Neural progenitor cell (in vitro differentiated cells): ENCODE data around the gene FAM193B.

Experiments used
- EZH2 ChIP-seq: fragments of 200-600 bp; sonication (generic); IDR thresholded peaks from 2 replicates; pipeline ENCODE4 v1.6.1; 2017; ENCODE audit warnings: antibody characterized with exemption, mild to moderate bottlenecking, moderate library complexity
- EZH2phosphoT487 ChIP-seq: fragments of 200-600 bp; sonication (generic); IDR thresholded peaks from 2 replicates; pipeline ENCODE4 v1.6.1; 2017; ENCODE audit warnings: antibody characterized with exemption
- TF ChIP-seq, protein P1 (sequence below): fragments of 200-600 bp; sonication (generic); IDR thresholded peaks from 2 replicates; pipeline ENCODE4 v1.5.1; 2017; ENCODE audit warnings: antibody characterized with exemption, mild to moderate bottlenecking

DNA sequence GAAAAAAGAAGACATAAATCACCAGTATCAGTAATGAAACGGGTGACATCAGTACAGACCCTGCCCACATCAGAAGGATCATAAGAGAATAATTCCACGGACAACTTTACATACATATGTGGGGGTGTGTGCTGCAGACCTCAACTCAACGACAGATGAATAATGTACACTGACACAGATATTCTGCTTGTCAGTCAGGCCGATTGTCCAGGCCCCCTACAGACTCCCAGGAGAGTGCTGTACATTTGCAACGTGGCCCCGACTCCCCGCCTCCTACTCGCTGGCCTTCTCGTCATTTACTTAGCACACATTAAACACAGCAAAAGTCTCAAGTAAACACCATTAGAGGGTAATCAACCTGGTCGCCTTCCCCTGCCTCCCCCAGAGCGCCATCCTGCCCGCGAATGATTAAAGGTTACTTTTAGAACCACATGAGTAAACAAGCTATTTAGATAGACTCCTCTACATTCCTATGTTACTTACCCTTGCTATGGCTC lies 34.1 kb upstream of the FAM193B start:
- TF ChIP-seq EZH2 = no peak
- TF ChIP-seq, protein P1, sequence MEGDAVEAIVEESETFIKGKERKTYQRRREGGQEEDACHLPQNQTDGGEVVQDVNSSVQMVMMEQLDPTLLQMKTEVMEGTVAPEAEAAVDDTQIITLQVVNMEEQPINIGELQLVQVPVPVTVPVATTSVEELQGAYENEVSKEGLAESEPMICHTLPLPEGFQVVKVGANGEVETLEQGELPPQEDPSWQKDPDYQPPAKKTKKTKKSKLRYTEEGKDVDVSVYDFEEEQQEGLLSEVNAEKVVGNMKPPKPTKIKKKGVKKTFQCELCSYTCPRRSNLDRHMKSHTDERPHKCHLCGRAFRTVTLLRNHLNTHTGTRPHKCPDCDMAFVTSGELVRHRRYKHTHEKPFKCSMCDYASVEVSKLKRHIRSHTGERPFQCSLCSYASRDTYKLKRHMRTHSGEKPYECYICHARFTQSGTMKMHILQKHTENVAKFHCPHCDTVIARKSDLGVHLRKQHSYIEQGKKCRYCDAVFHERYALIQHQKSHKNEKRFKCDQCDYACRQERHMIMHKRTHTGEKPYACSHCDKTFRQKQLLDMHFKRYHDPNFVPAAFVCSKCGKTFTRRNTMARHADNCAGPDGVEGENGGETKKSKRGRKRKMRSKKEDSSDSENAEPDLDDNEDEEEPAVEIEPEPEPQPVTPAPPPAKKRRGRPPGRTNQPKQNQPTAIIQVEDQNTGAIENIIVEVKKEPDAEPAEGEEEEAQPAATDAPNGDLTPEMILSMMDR = no peak
- TF ChIP-seq EZH2phosphoT487 = no peak
